ENCODE results near the gene PACRG.
"Not testable (repeated sequence)": the region's sequence is repeated elsewhere in the genome, so short reads cannot be mapped to it uniquely, and the experiment has no call there.

PACRG gene

DNA sequence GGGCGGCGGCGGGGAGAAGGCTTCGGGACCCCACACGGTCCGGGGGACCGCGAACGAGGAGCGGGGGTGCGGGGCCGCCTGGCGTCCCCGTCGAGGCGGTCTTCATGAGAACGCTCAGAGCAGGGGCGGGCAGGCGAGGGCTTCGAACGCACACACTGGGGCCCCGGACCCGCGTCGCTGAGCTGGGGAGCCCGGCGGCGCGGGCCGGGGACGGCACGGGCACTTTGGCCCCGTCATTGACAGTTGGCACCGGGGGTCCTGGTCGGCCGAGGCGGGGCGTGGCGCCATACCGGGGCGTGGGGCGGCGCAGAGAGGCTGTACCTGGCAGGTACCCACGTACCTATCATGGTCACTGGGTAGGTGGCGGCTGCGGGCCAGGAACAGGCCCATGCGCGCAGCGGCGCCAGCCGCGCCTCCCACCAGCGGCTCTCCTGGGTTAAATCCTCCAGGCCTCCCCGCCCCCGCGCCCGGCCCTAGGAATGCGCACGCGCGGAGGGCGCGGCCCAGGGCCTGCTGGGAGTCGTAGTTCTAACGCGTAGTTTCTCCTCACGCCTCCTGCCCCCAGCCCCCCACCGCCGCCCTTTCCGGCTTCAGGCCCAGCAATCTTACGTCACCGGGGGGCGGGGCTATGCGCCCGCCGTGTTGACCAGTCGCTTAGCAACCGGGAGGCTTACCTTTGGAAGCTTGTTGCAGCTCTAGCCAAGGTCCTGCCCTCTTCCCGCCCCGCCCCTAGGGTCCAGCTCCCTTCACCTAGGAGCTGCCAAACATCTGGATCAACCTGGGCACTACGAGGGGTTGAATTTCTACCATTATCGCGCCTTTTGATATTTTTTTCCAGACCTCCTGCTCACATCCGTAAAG, at the start of gene PACRG, which contains the start of gene PRKN:
TSS of gene PACRG (plus strand) at position 653 of the 861 bp plus-strand sequence.
TSS of gene PRKN (minus strand) at position 445 of the 861 bp plus-strand sequence.
- DNase-seq = peak; percentile 99

DNA sequence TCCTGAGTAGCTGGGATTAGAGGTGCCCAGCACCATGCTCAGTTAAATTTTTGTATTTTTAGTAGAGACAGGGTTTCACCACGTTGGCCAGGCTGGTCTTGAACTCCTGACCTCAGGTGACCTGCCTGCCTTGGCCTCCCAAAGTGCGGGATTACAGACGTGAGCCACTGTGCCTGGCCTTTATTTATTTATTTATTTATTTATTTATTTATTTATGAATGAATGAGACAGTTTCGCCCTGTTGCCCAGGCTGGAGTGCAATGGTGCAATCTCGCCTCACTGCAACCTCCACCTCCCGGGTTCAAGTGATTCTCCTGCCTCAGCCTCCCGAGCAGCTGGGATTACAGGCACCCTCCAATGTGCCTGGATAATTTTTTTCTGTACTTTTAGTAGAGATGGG, 48.9 kb upstream of the PACRG start:
- not testable (repeated sequence) for DNase-seq

DNA sequence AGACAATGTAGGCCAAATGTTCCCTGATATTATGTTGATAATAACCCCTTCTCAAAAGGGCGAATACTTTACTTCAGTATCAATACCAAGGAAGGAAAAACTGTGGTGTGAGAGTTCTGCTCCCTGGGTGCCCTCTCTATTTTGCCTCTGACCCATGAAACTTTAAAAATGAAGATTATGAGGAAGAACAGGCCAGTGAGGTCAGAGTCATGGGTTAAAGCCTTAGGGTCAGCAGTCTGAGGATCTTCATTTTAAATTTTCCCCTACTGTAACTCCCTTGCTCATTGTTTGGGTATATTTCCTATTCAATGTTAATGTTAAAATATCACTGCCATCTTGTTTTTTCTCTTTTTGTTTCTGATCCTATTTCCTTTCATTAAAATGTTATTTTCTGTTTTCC, 48.1 kb upstream of the PACRG start:
- DNase-seq = no peak

DNA sequence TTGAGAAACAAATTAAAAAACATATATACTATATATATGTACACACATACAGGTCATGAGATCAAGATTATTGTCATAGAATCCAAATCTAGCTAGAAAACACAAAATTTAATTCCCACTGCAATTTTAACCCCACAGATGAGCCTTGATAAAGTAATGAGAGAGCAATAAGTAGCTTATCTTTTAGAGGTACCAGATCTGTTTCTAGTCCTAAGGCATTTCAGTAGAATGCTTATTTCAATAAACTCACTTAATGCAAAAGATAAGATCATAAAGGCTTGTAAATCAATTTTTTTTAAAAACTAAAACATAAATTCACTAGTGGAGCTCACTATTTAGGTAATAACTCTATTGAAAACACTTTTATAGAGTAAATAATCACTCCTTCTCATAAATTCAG, 47.4 kb upstream of the PACRG start:
- no peak for DNase-seq

DNA sequence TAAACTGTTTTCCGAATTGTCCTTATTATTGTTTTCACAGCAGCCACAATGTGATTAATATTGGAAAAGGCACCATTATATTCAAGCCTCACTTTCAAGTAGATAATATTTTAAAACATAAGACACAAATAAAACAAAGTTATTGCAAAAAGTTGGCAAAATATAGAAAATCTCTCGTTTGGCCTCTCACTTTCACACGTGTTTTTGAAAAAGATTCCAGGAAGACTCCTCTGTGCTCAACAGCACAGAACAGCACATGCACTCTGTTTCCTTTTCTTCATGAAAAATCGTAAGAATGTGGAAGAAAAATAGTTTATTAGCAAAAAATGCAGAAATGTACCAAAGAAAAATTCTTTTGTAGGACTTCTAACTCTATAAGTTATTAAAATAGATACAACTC, 46.9 kb upstream of the PACRG start:
- no peak for DNase-seq

DNA sequence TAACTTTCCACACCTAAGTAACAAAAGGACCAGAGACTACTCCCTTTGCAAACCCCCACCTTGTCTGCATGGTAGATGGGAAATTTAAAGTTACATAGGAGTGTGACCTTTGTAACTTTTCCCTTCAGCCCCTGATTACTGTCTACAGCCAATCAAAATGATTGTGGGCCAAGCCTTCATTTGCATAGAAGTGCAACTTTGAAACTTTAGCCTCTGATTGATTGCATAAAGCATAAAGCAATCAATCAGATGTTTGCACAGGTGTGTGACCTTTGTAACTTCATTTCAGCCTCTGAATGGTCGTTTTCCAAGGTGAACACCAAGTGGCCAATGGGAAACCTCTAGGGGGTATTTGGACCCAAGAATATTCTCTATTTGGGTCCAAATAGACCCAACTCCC, 46.3 kb upstream of the PACRG start:
- no peak for DNase-seq

DNA sequence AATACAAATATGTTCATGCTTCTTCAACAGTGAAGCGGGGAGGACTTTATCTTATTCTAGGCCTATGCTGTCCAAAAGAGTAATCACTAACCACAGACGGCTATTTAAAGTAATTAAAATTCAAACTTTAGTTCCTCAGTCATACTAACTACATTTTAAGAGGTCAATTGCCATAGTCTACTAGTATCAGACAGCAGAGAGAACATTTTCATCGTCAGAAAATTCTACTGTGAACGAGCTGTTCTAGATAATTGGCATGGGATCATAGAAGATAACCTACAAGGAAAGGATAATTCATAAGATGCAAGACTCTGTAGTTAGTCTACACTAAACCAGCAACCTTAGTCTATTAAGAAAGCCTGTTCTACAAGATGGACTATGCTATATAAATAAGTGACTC, 44.6 kb upstream of the PACRG start:
- DNase-seq = no peak

DNA sequence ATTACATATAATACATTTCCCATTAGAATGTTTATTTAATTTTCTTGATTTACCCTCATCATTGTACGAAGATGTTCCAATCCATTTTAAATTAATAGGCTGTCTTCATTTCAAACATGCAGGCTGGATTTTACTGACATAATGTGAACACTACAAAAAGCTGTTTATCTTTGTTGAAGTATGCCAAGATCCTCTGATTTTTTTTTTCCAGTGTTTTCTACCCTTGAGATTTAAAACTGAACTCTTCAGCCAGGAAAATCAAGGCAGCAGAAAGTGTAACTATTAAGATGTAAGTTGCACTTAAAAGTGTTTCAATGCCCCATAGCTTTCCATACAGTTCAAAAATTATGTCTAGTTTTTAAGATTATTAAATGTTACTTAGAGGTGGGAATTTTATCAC, 43.7 kb upstream of the PACRG start:
- DNase-seq = no peak

DNA sequence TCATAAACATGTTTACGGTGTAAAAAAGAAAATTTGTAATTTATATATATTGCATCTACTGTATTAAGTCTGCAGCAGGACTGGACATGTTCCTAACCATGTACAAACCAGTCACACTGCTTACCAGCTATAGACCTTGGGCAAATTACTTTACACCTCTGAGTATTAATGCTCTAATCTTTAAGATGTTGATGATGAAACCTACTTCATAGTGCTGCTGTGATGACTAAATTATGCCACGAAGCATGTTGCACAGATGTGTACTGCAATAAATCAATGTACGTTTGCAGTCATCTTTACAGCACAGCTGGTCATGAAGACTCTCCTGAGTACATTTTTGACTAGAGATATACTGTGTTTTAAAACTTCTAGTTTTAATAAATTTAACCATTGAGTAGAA, 42.8 kb upstream of the PACRG start:
- DNase-seq = no peak

DNA sequence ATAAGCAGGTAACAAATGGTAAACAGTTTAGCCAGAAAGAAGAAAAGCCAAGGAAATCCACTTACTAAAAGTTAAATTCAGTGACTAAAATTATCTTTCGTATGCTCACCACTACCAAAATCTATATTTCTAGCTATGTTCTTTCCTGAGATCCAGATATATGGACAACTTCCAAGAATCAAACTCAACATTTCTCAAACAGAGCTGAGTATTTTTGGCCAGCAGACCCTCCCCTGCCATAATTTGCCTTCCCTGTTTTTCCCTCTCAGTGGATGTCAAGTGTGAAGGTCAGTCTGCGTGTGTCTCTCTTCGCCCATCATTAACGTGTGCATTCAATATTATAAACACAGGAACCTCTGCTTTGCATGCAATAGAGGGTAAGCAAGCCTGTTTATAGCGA, 42.2 kb upstream of the PACRG start:
- DNase-seq = no peak

DNA sequence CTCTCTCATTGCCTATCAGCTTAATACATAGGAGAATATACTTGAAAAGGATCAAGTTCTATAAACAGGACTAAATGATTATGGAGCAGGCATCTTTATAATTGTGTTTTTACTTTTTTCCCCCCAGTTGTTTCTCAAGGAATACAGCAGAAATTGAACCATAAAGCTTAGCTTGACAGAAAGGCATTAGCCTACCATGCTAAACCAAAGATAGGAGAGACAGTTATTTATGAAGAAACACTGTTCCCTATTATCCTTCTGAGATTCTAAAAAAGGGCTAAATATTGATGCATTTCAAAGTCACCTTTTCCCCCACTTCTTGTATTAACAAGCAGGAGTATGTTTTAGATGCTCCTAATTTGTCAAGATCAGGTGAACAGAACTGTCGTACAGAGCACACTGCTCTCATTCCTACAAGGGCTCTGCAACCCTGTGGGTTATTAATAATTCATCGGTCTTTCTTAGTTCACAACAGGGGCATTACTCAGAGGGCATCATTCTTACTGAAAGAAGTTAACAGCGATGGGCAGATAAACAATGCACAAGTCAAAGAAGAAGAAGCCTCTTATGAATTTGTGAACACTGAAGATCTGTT, 38.9 kb upstream of the PACRG start:
- DNase-seq = no peak

DNA sequence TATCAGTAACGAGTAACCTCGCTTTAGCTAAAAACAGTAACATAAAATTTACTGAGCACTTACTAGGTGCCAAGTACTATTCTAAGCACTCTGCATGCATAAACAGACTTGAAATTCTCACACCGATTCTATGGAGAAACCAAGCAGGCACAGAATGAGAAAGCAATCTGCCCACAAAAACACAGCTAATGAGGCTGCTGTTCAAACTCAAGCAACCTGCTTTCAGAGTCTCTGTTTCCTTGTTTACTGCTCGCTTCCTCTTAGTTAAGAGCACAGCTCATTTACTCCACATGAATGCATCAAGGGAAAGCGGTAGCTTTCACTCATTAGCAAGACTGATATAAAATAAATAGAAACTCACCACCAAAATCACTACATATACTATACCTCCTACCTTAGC, 37.6 kb upstream of the PACRG start:
- no peak for DNase-seq

DNA sequence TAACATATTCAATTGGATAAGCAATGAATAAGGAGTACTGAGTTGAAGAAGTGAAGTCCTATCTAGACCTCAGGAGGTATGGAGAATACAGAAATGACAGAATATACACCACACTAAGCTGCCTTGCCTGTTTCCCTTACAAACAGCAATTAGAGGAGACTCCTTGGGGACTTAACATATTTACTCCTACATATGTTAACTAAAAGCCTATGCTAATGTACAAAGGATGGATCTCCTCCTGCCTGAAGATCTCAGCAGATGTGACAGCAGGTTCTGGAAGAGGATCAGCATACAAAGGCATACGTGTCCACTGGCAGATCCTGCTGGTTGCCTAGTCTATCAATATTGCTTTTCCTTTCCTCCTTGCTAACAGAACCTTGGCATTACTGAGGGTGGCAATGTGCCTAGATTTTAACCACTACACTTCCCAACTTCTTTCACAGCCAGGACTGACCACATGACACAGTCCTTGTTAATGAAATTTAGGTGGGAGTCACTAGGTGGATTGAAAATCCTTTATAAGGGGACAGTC, 29.8 kb upstream of the PACRG start:
- no peak for DNase-seq

DNA sequence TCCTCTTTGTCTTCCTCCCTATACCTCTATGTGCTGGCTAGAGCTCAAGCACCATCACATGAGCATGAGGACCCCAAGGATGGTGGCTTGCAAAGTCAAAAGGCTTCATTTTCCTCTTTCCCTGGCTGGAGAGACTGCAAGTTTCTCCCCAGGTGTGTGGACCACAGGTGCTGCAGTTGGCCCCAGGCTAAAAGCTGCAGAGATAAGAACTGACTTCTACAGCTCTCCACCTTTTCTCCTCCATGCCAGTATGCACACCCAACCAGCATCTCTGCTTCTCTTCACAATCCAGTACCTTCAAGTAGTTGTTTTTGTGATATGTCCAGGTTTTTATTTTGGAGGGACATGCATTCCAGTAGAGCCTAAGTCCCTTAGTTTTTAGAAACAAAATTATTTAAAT, 29.3 kb upstream of the PACRG start:
- DNase-seq = no peak

DNA sequence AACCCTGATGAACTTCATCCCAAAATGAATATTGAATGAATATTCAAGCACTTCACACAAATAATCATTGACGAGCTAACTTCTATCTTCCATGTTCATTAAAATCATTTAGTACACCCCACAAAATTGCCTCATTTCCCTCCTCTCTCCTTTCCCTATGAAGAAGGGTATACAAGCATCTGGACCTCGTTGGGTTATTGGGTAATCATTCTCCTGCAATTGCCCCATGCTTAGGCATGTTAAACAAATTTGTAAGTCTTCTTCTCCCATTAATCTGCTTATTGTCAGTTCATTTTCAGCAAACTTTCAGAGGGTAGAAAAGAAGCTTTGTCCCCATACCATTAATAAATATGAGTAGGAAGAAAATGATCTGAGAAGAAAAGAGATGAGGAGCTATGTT, 27.8 kb upstream of the PACRG start:
- DNase-seq = no peak

DNA sequence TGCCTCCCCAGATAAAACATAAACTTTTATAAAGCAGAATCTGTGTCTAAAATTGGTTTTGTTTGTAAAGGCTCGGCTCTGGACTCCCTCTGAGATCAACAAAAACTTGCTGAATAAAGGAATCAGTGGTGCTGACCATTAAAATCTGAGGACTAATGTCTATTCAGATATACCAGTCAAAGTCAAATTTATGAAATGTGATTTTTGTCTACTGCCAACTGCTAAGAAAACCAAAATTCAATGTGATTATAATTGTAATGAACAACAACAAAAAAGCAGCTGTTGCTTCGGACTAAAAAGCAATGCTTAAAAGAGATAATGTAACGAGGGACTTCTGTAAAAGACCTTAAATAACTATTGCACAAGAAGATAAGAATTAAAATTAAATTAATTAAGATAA, 26.8 kb upstream of the PACRG start:
- DNase-seq = no peak

DNA sequence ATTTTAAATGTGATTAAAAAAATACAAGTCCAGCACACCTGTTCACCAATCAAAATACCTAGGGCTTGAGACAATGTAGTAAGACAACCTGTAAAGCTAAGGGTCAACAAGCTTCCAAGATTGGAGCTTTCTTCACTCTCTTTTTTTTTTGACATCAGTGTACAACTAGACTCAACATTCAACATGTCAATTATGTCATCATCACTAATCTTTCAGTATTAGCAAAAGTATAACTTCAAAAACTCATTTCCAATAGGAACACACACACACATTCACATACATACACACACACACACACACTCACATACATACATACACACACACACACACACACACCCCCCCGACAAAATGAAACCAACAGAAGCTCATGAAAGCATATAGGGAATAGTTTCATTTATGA, 26.2 kb upstream of the PACRG start:
- DNase-seq = no peak

DNA sequence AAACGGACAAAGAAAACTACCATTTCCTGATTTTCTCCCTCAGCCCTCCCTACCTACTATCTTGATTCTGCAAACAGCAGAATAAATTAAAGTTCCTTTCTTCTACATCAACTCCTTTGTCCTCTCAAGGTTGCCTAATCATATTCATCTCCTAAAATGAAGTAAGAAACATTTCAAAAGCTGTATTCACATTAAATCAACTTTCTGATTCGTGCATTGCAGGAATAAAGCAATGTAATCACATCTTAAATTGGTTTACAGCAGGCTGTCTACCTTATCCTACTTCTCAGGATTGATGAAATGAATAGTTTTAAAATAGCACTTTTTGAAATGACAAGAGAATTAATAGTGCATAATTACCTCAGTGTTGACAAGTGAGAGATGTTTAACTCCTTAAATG, 25.3 kb upstream of the PACRG start:
- no peak for DNase-seq

DNA sequence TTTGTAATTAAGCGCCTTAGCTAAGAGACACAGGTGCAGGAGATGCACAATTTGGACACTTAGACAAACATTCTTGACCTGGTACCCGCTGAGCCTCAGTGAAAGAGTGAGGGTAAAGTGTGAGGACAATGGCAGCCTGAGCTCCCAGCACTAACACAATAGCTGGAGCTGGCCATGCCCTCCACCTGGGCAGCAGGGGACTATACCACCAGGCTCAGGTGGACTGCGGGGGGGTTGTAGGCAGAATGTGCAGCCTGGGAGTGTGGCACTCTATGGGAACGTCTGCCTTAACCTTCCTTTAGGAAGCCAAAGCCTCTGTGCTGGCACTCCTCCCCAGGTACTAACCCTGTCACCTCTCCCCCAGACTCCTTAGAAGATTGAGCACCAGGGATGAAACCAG, 23.8 kb upstream of the PACRG start:
- no peak for DNase-seq

DNA sequence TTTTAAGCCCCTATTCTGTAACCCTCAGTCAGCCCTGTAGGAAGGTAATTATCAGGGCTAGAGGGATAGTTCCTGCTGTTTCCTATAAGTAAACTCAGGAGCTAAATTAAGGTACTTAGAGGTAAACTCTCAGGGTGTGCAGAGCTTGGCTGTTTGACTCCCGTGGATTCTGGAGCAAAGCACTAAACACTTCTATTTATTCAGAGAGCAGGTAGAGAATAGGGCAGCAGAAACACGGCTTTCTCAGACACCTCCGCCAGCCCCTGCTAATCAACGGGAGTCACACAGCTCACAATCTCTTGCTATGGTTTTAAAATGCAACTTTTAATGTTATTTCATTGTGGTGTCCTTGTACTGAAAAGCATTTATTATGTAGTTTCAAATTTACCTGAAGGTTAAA, 22.0 kb upstream of the PACRG start:
- no peak for DNase-seq

DNA sequence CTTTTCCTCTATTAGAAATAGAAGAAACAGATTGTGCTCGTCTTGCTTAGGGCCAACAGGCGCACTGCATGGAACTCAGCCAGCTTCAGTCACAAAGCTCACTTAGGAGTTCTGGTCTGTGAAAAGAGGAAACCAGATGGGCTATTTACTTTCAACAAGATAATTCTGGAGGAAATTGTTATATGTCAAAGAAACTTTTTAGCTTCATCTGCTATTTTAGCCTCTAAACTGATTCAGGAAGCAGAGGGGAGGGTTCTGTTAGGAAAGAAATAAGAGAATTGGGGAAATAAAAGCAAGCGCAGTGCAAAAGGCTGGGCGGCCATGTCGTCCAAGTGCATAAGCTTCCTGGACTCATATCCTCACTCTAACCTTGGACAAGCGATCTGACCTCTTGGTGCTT, 21.5 kb upstream of the PACRG start:
- peak; percentile 72 for DNase-seq

DNA sequence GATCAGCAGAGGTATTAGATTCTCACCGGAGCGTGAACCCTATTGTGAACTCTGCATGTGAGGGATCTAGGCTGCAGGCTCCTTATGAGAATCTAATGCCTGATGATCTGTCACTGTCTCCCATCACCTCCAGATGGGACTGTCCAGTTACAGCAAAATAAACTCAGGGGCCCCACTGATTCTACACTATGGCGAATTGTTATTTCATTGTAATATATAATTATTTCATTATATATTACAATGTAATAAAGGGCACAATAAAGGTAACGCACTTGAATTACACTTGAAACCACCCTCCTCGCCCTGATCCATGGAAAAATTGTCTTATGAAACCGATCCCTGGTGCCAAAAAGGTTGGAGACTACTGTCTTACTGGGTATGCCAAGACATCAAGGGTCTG, 18.8 kb upstream of the PACRG start:
- no peak for DNase-seq

DNA sequence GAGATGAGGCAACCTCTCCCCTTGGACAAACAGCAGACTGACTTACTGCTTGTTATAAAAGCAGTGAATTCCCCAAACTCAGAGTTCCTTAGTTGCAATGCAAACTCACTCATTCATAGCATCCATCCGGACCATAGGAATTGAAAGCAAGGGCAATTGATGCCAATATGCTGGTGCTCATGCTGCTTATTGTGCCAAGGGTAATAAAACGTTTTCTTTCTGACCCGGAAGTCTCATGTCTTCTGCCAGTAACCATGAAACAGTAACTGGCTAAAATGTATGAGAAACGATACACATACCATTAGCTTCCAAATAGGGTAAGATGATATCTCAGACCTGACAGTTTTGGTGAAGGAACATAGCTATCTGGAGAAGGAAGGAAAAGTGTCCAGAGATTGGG, 18.3 kb upstream of the PACRG start:
- no peak for DNase-seq

DNA sequence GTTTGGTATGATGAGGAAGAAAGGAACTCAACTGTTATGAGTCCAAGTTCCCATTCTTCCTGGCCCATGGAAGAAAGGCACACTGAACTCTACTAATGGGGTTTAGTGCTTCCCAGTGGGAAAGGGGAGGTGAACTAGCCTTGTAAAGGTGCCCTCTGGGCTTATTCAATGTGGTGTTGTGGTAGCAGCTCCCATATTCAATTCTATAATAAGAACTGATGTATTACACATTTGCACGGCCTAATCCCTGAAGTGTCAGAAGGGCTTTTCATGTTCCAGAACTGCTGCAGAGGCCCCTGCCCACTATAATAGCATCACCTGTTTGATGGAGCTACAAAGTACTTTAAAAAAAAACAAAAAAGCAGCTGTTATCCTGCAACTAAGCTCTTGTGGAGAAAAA, 17.4 kb upstream of the PACRG start:
- DNase-seq = no peak

DNA sequence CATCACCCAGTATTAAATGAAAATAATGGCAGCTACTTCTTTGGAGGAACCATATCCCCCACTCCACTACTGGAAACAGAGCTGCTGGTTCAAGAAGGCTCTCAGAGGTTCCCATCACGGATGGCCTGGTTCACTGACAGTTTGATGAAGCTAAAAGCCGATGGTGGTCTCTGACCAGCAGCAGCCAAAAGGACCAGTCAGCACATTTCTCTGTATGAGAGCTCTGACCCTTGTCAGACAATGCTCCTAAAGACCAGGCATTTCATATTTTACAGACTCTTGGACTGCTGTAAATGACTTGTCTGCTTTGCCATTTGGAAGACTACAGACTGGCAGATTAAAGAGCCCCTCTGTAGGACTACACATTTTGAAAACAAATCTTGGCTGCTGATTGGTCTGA, 16.8 kb upstream of the PACRG start:
- DNase-seq = no peak
